SK-N-SH (cell line): ENCODE measurements around the gene PLSCR2. TPM values are rescaled to one million over a fixed set of nuclear protein-coding genes. Genes with fewer than 3 reads are reported as not detected.

Source experiments
- CTCF ChIA-PET: fragments of 300-600, 350-600 bp; formaldehyde crosslinking; extraction: SDS; loops from one replicate; lab custom pipeline; 2021; lab: Yijun Ruan, JAX
- POLR2A ChIA-PET: fragments of 350-600 bp; sonication (Branson Sonifier 250); formaldehyde crosslinking; extraction: SDS; loops from one replicate; lab custom pipeline; 2020; ENCODE audit warnings: antibody characterized with exemption, inconsistent platforms; lab: Yijun Ruan, JAX
- DNase-seq: peaks from one replicate; pipeline ENCODE4 v3.0.0; 2012
- H2AFZ ChIP-seq: fragments of 200-600 bp; sonication (generic); 2 replicates; pipeline ENCODE4 v1.8.1; 2016; ENCODE audit warnings: antibody characterized with exemption, mild to moderate bottlenecking, low read depth
- H3F3A ChIP-seq: fragments of 200-600 bp; sonication (generic); replicated peaks from 2 replicates; pipeline ENCODE3; 2016; ENCODE audit warnings: antibody characterized with exemption, mild to moderate bottlenecking; ENCODE audit not compliant: insufficient read depth
- H3K27ac ChIP-seq, 2 experiments: fragments of 200-500 bp in 1 of 2; fragments of 200-600 bp in 1 of 2; sonication (Bioruptor generic) in 1 of 2; sonication (generic), shearing (Covaris generic) in 1 of 2; 2 replicates each; pipeline versions ENCODE4 v1.5.1 to v1.6.1; 2014 to 2016; ENCODE audit warnings: low read depth in 2 of 2, inconsistent platforms in 1 of 2, low read length in 1 of 2, mild to moderate bottlenecking in 1 of 2, mixed read lengths in 1 of 2
- H3K27me3 ChIP-seq: fragments of 200-600 bp; sonication (generic), shearing (Covaris generic); 2 replicates; pipeline ENCODE4 v1.6.1; 2016; ENCODE audit warnings: mixed run types; ENCODE audit not compliant: insufficient read depth
- H3K36me3 ChIP-seq, 2 experiments: fragments of 200-500 bp in 1 of 2; fragments of 200-600 bp in 1 of 2; sonication (Bioruptor generic) in 1 of 2; sonication (generic) in 1 of 2; replicated peaks in 1 of 2; 2 replicates each; pipeline versions ENCODE3 to v1.5.1; 2014 to 2016; ENCODE audit warnings: low read length in 1 of 2, mild to moderate bottlenecking in 1 of 2; ENCODE audit not compliant: insufficient read depth in 2 of 2, control insufficient read depth in 1 of 2
- H3K4me1 ChIP-seq, 2 experiments: fragments of 200-500 bp in 1 of 2; fragments of 200-600 bp in 1 of 2; sonication (Bioruptor generic) in 1 of 2; sonication (generic), shearing (Covaris generic) in 1 of 2; 2 replicates each; pipeline versions ENCODE4 v1.5.1 to v1.6.1; 2014 to 2016; ENCODE audit warnings: low read depth in 1 of 2, low read length in 1 of 2, mixed run types in 1 of 2; ENCODE audit not compliant: insufficient read depth in 2 of 2, control insufficient read depth in 1 of 2
- H3K4me2 ChIP-seq: fragments of 200-600 bp; sonication (generic), shearing (Covaris generic); 2 replicates; pipeline ENCODE4 v1.6.1; 2017; ENCODE audit warnings: mixed run types
- H3K4me3 ChIP-seq, 2 experiments: fragments of 200-500 bp in 1 of 2; fragments of 200-600 bp in 1 of 2; sonication (Bioruptor generic) in 1 of 2; sonication (generic), shearing (Covaris generic) in 1 of 2; 2 replicates each; pipeline versions ENCODE4 v1.5.1 to v1.8.1; 2014 to 2016; ENCODE audit warnings: low read depth in 2 of 2, inconsistent platforms in 1 of 2, low read length in 1 of 2, mild to moderate bottlenecking in 1 of 2, mixed read lengths in 1 of 2, moderate library complexity in 1 of 2
- H3K79me2 ChIP-seq: fragments of 200-600 bp; sonication (generic); 2 replicates; pipeline ENCODE4 v1.8.1; 2017; ENCODE audit warnings: mild to moderate bottlenecking; ENCODE audit not compliant: insufficient read depth
- H3K9ac ChIP-seq: fragments of 200-600 bp; sonication (generic); 2 replicates; pipeline ENCODE4 v1.6.1; 2017; ENCODE audit warnings: mixed run types
- H3K9me2 ChIP-seq: fragments of 200-600 bp; sonication (generic); 2 replicates; pipeline ENCODE4 v1.6.1; 2017; ENCODE audit warnings: mixed run types
- H3K9me3 ChIP-seq: fragments of 200-600 bp; sonication (generic); 2 replicates; pipeline ENCODE4 v1.6.1; 2017; ENCODE audit warnings: mixed run types, mild to moderate bottlenecking, moderate library complexity
- H4K20me1 ChIP-seq: fragments of 200-600 bp; sonication (generic); 2 replicates; pipeline ENCODE4 v1.6.1; 2017; ENCODE audit warnings: mild to moderate bottlenecking, mixed run types; ENCODE audit not compliant: insufficient read depth
- CHD2 ChIP-seq: fragments of 150-350 bp; IDR thresholded peaks from 2 replicates; pipeline ENCODE4 v1.6.1; 2018; ENCODE audit warnings: low read length; ENCODE audit not compliant: partially characterized antibody
- ELF1 ChIP-seq: IDR thresholded peaks from 2 replicates; pipeline ENCODE4 v1.4.0; 2012
- EP300 ChIP-seq, 2 experiments: IDR thresholded peaks; 2 replicates each; pipeline versions ENCODE4 v1.4.0 to v1.6.1; 2012; ENCODE audit warnings: borderline replicate concordance in 1 of 2, low read depth in 1 of 2, low read length in 1 of 2
- EZH2phosphoT487 ChIP-seq: fragments of 200-600 bp; sonication (generic); IDR thresholded peaks from 2 replicates; pipeline ENCODE4 v1.6.1; 2017; ENCODE audit warnings: low read depth, mixed run types, mild to moderate bottlenecking, antibody characterized with exemption, moderate library complexity, borderline replicate concordance
- FOSL2 ChIP-seq: IDR thresholded peaks from 2 replicates; pipeline ENCODE4 v1.4.0; 2012; ENCODE audit warnings: low read depth, mild to moderate bottlenecking, moderate library complexity, borderline replicate concordance
- FOXJ3 ChIP-seq: sonication (generic); formaldehyde crosslinking; IDR thresholded peaks from 2 replicates; pipeline ENCODE4 v1.5.1; 2020; ENCODE audit warnings: mild to moderate bottlenecking, missing genetic modification reagents
- FOXM1 ChIP-seq: IDR thresholded peaks from 2 replicates; pipeline ENCODE4 v1.4.0; 2012; ENCODE audit warnings: low read depth, mild to moderate bottlenecking
- GATA2 ChIP-seq: sonication (generic); formaldehyde crosslinking; IDR thresholded peaks from 2 replicates; pipeline ENCODE4 v1.5.0; 2020; ENCODE audit warnings: mild to moderate bottlenecking, missing genetic modification reagents
- NFIC ChIP-seq: IDR thresholded peaks from 2 replicates; pipeline ENCODE4 v1.4.0; 2012; ENCODE audit warnings: borderline replicate concordance
- NRF1 ChIP-seq: IDR thresholded peaks from 2 replicates; pipeline ENCODE4 v1.6.1; 2012; ENCODE audit warnings: low read depth, mild to moderate bottlenecking, low read length
- RAD21 ChIP-seq: IDR thresholded peaks from 2 replicates; pipeline ENCODE4 v1.6.1; 2012; ENCODE audit warnings: mild to moderate bottlenecking, low read length
- RXRA ChIP-seq: IDR thresholded peaks from 2 replicates; pipeline ENCODE4 v1.4.0; 2012; ENCODE audit warnings: low read depth, mild to moderate bottlenecking, borderline replicate concordance
- SMC3 ChIP-seq: IDR thresholded peaks from 2 replicates; pipeline ENCODE4 v1.6.1; 2012; ENCODE audit warnings: low read depth, low read length, improper control_type of control experiment
- TAF1 ChIP-seq: IDR thresholded peaks from 2 replicates; pipeline ENCODE4 v1.6.1; 2012; ENCODE audit warnings: low read depth, mild to moderate bottlenecking, low read length, moderate library complexity, borderline replicate concordance
- WGBS: methylation state at CpG from one replicate; pipeline ENCODE4 v1.1.6; 2017; ENCODE audit warnings: low lambda C conversion rate; 5-methylcytosine and 5-hydroxymethylcytosine counted together
- polyA plus RNA-seq, 3 experiments: library from polyadenylated mRNA; depleted of rRNA; stranded (reverse); fragments of >200 nt; gene quantifications; 2 replicates each; pipeline ENCODE4 v1.2.3, GENCODE V29; 2012
- TF ChIP-seq, protein P1 (sequence below): fragments of 150-350 bp; IDR thresholded peaks from 2 replicates; pipeline ENCODE4 v1.6.1; 2016; ENCODE audit warnings: mild to moderate bottlenecking, low read depth, low read length

Gene PLSCR2
- polyA plus RNA-seq, 1 of the 3 experiments (the other 2 are of a cell fraction): not detected

- TF ChIP-seq, protein P1, sequence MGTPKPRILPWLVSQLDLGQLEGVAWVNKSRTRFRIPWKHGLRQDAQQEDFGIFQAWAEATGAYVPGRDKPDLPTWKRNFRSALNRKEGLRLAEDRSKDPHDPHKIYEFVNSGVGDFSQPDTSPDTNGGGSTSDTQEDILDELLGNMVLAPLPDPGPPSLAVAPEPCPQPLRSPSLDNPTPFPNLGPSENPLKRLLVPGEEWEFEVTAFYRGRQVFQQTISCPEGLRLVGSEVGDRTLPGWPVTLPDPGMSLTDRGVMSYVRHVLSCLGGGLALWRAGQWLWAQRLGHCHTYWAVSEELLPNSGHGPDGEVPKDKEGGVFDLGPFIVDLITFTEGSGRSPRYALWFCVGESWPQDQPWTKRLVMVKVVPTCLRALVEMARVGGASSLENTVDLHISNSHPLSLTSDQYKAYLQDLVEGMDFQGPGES: no peak
- TF ChIP-seq FOXJ3 (CRISPR knock-in tag): no peak
- TF ChIP-seq SMC3: no peak
Observed at GRCh38 chr3:146390957-146391356, 78.4 kb downstream of the PLSCR2 start (continued).

DNA sequence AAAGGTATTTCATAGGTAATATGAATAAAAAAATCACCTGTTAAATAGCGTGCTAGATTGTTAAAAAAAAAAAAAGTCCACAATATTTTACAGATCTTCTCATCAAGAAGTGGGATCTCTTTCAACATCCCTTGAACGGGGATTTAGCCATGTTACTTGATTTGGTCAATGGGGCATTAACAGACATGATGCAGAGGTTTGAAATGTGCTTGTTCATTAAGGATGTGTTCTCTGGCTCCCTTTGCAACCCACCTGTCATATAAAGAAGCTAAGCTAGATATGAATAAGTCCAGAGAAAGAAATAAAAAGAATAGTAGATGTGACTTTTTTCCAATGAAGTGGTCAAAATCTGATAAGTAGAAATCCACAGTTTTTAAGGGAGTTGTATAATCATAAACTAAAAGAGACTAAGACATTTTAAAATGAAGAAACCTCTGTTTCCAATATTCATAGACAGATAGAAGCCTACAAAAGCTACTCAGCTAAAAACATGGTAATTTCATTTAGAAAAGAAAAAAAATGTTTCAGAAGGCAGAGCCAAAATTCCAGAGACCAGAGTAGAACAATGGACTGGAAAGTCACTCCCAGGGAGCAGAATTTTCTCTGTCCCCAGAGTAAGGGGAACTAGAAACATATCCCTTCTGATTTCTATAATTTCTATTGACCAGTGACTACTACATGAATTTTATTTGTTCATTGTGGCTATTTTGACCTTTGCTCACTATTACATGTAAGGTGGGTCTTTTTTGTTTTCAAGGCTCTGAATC lies 79.2 kb downstream of the PLSCR2 start:
- Histone ChIP-seq H3K36me3 (no peaks in the 10 kb centered on the region), H3F3A (no peaks in the 10 kb centered on the region), H3K9me3 (no peaks in the 10 kb centered on the region), H4K20me1 (no peaks in the 10 kb centered on the region), H2AFZ (no peak overlapping the region), H3K9ac (no peak overlapping the region), H3K4me3 (no peak overlapping the region), H3K27me3 (no peaks in the 10 kb centered on the region), H3K27ac (no peak overlapping the region), H3K79me2 (no peaks in the 10 kb centered on the region), H3K4me1 (no peaks in the 10 kb centered on the region), H3K4me2 (no peak overlapping the region), H3K9me2 (no peaks in the 10 kb centered on the region)
- no peak for DNase-seq
- CTCF ChIA-PET: interaction anchor here (1.0 kb wide), 1 partner anchor 8 kb away, joined by 3 read pairs; no protein-coding TSS in a partner anchor
- WGBS: 16% methylated on average over 2 of the region's 2 CpGs
- POLR2A ChIA-PET: no interaction called here
- no peak for TF ChIP-seq CHD2
- no peak for TF ChIP-seq TAF1
- no peak for TF ChIP-seq ELF1
- no peak for TF ChIP-seq NRF1
- no peak for TF ChIP-seq FOSL2
- no peak for TF ChIP-seq EP300 (IDR thresholded peaks at IDR 0.05; ENCODE audit: borderline replicate concordance in 1 of 2, low read depth in 1 of 2, low read length in 1 of 2)
- no peak for TF ChIP-seq RXRA
- no peak for TF ChIP-seq GATA2 (CRISPR knock-in tag)
- no peak for TF ChIP-seq NFIC
- TF ChIP-seq FOXM1: no peak
- TF ChIP-seq EZH2phosphoT487: no peak

- no peaks in the 10 kb centered on the region for H3K9me3 ChIP-seq
- no peak for DNase-seq
- no peak overlapping the region for H3K9ac ChIP-seq
- no peak overlapping the region for H3K27ac ChIP-seq
- H3K9me2 ChIP-seq: no peaks in the 10 kb centered on the region
- no peaks in the 10 kb centered on the region for H3K27me3 ChIP-seq
- no peak overlapping the region for H3K4me2 ChIP-seq
- no peak overlapping the region for H2AFZ ChIP-seq
- no peak overlapping the region for H3K4me3 ChIP-seq
- ChIA-PET POLR2A (no interaction called here), CTCF (no interaction called here)
- no peaks in the 10 kb centered on the region for H3K4me1 ChIP-seq
- TF ChIP-seq RAD21: no peak
- H3K36me3 ChIP-seq: no peaks in the 10 kb centered on the region
- 5% methylated on average over 2 of the region's 2 CpGs for WGBS
- no peaks in the 10 kb centered on the region for H3K79me2 ChIP-seq
- no peaks in the 10 kb centered on the region for H3F3A ChIP-seq
- no peaks in the 10 kb centered on the region for H4K20me1 ChIP-seq
Observed at GRCh38 chr3:146387566-146387965, 81.8 kb downstream of the PLSCR2 start.
